ENCODE results near the gene LIPC.

The LIPC gene

GRCh38 chr15:58604455-58604923 lies 172.7 kb downstream of the LIPC start:
- H3K9ac ChIP-seq: no peak overlapping the region
- H3K36me3 ChIP-seq (ENCODE audit: insufficient read depth): no peaks in the 10 kb centered on the region; the same call in none of the 2 replicates
- H3K79me2 ChIP-seq (ENCODE audit: insufficient read depth, low read depth): no peaks in the 10 kb centered on the region
- peaks cover 5% of the 10 kb centered on the region for H3K4me1 ChIP-seq (ENCODE audit: low read depth, poor library complexity, severe bottlenecking)
- no peaks in the 10 kb centered on the region for H4K20me1 ChIP-seq (ENCODE audit: insufficient read depth)
- no peak overlapping the region for H3K4me3 ChIP-seq (IDR thresholded peaks at IDR 0.05; ENCODE audit: insufficient read depth, low read depth, low read length)
- H3K27me3 ChIP-seq (ENCODE audit: insufficient read depth, low read depth): no peaks in the 10 kb centered on the region
- no peak overlapping the region for H3K4me2 ChIP-seq
- no peak overlapping the region for H2AFZ ChIP-seq (ENCODE audit: low read depth)
- no peak overlapping the region for H3K27ac ChIP-seq
- TF ChIP-seq CTCF (conservative IDR thresholded peaks at IDR 0.05; ENCODE audit: low read depth, low read length): no peak

GRCh38 chr15:58605931-58606530 lies 174.2 kb downstream of the LIPC start:
- H3K9ac ChIP-seq: no peak overlapping the region
- no peaks in the 10 kb centered on the region; the same call in 1 of the 2 replicates for H3K36me3 ChIP-seq (ENCODE audit: insufficient read depth)
- no peaks in the 10 kb centered on the region for H3K79me2 ChIP-seq (ENCODE audit: insufficient read depth, low read depth)
- H3K4me1 ChIP-seq (ENCODE audit: low read depth, poor library complexity, severe bottlenecking): peaks cover 5% of the 10 kb centered on the region
- no peaks in the 10 kb centered on the region for H3K27me3 ChIP-seq (ENCODE audit: insufficient read depth, low read depth)
- no peak overlapping the region for H2AFZ ChIP-seq (ENCODE audit: low read depth)
- no peak overlapping the region for H3K27ac ChIP-seq
- no peak overlapping the region for H3K4me3 ChIP-seq (IDR thresholded peaks at IDR 0.05; ENCODE audit: insufficient read depth, low read depth, low read length)
- no peak overlapping the region for H3K4me2 ChIP-seq
- no peaks in the 10 kb centered on the region for H4K20me1 ChIP-seq (ENCODE audit: insufficient read depth)
- no peak for TF ChIP-seq CTCF (conservative IDR thresholded peaks at IDR 0.05; ENCODE audit: low read depth, low read length)

GRCh38 chr15:58606577-58607080 lies 174.8 kb downstream of the LIPC start:
- Histone ChIP-seq H3K4me2 (no peak overlapping the region), H3K9ac (no peak overlapping the region), H3K36me3 (ENCODE audit: insufficient read depth) (no peaks in the 10 kb centered on the region; the same call in 1 of the 2 replicates), H3K79me2 (ENCODE audit: insufficient read depth, low read depth) (no peaks in the 10 kb centered on the region), H2AFZ (ENCODE audit: low read depth) (no peak overlapping the region), H3K4me1 (ENCODE audit: low read depth, poor library complexity, severe bottlenecking) (peaks cover 5% of the 10 kb centered on the region), H3K27me3 (ENCODE audit: insufficient read depth, low read depth) (no peaks in the 10 kb centered on the region), H3K27ac (no peak overlapping the region), H4K20me1 (ENCODE audit: insufficient read depth) (no peaks in the 10 kb centered on the region), H3K4me3 (IDR thresholded peaks at IDR 0.05; ENCODE audit: insufficient read depth, low read depth, low read length) (no peak overlapping the region)
- no peak for TF ChIP-seq CTCF (conservative IDR thresholded peaks at IDR 0.05; ENCODE audit: low read depth, low read length)

GRCh38 chr15:58608129-58608590 lies 176.4 kb downstream of the LIPC start:
- no peak overlapping the region for H3K4me2 ChIP-seq
- H4K20me1 ChIP-seq (ENCODE audit: insufficient read depth): no peaks in the 10 kb centered on the region
- peaks cover 5% of the 10 kb centered on the region for H3K4me1 ChIP-seq (ENCODE audit: low read depth, poor library complexity, severe bottlenecking)
- H3K27ac ChIP-seq: no peak overlapping the region
- no peaks in the 10 kb centered on the region for H3K27me3 ChIP-seq (ENCODE audit: insufficient read depth, low read depth)
- peaks cover under 1% of the 10 kb centered on the region; the same call in 1 of the 2 replicates for H3K36me3 ChIP-seq (ENCODE audit: insufficient read depth)
- no peak for TF ChIP-seq CTCF (conservative IDR thresholded peaks at IDR 0.05; ENCODE audit: low read depth, low read length)
- no peaks in the 10 kb centered on the region; the same call in 1 of the 2 replicates for H3K79me2 ChIP-seq (ENCODE audit: insufficient read depth, low read depth)
- H3K4me3 ChIP-seq (IDR thresholded peaks at IDR 0.05; ENCODE audit: insufficient read depth, low read depth, low read length): no peak overlapping the region
- H2AFZ ChIP-seq (ENCODE audit: low read depth): no peak overlapping the region
- H3K9ac ChIP-seq: no peak overlapping the region
